ENCODE results near the gene MORC2. TPM values are rescaled to one million over a fixed set of nuclear protein-coding genes. Genes with fewer than 3 reads are reported as not detected.

The MORC2 gene
- total RNA-seq, 5 donors from 2014 or later (not counting 1 experiment from before 2014, with no cell fraction given), result 33.6 to 49.1 (median 45.4) TPM

DNA sequence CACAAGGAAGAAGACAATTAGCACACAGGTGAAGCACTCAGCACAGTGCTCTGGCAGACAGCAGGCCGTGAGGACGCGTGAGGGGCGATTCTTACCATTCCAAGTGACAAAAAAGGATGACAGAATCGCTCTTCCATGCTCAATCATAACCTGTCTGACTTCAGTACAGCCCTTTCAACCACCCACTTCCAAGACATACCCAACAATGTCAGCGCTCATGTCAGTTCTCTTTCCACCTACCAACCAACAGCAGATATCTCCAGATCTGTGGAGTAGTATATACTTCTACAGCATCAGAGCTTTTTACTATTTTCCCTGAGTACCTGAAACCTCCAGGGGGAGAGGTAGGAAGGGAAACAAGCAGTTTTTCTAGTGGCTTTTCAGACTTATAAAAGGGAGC, 40.2 kb downstream of the MORC2 start:
- H3K36me3 Mint-ChIP-seq, result peaks cover 55% of the 10 kb centered on the region
- POLR2A ChIA-PET, result no interaction called here
- no peaks in the 10 kb centered on the region for H3K9me3 Mint-ChIP-seq
- Histone ChIP-seq H3K27me3 (replicated peaks in 1 of 2; ENCODE audit: control insufficient read depth in 2 of 2, extremely low read depth in 1 of 2, insufficient read depth in 2 of 2, low read length in 1 of 2) (no peaks in the 10 kb centered on the region), H3K4me1 (ENCODE audit: control insufficient read depth in 1 of 2, extremely low read depth in 1 of 2, insufficient read depth in 2 of 2, low read length in 2 of 2) (peaks cover 0 to 14% of the 10 kb centered on the region in 2 experiments), H3K4me3 (ENCODE audit: control insufficient read depth in 1 of 2, extremely low read depth in 1 of 2, low read length in 1 of 2) (no peak overlapping the region), H3K27ac (ENCODE audit: low read length) (no peak overlapping the region), H3K9me3 (no peaks in the 10 kb centered on the region), H3K36me3 (ENCODE audit: control insufficient read depth in 2 of 2, extremely low read depth in 1 of 2, insufficient read depth in 1 of 2, low read length in 1 of 2) (peaks cover 34 to 82% of the 10 kb centered on the region in 2 donors)
- ATAC-seq (replicated peaks in 1 of 4) (no peak), DNase-seq (no peak)
- H3K4me1 Mint-ChIP-seq, result peaks cover 23 to 29% (median 23%) of the 10 kb centered on the region in 3 donors
- no peak overlapping the region for H3K4me3 Mint-ChIP-seq
- WGBS (ENCODE audit: insufficient coverage), result 97% methylated on average over 5 of the region's 6 CpGs
- peak overlapping the region in 1 of 2 donors; percentile 44 for H3K27ac Mint-ChIP-seq
- CTCF ChIA-PET, result no interaction called here
- H3K27me3 Mint-ChIP-seq, result no peaks in the 10 kb centered on the region

DNA sequence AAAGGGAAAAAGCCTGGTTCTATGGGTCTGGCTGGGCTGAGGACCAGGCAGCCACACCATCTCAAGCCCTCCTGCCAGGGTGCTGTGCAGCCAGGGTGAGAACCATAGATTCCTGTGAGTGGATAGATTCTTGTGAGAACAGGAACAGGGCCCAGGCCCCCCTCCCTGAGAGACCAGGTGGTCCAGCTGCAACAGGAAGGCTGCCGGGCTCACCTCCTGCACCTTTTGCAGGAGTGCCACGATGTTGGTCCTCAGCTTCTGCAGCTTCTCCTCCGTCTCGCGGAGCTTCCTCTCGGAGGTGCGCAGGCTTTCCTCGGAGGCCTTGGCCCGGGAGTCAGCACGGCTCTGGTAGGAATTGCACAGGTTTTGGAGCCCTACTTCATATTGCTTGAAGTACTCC, 40.8 kb downstream of the MORC2 start:
- Histone ChIP-seq H3K27me3 (replicated peaks in 1 of 2; ENCODE audit: control insufficient read depth in 2 of 2, extremely low read depth in 1 of 2, insufficient read depth in 2 of 2, low read length in 1 of 2) (no peaks in the 10 kb centered on the region), H3K9me3 (no peaks in the 10 kb centered on the region), H3K27ac (ENCODE audit: low read length) (no peak overlapping the region), H3K4me3 (ENCODE audit: control insufficient read depth in 1 of 2, extremely low read depth in 1 of 2, low read length in 1 of 2) (no peak overlapping the region), H3K4me1 (ENCODE audit: control insufficient read depth in 1 of 2, extremely low read depth in 1 of 2, insufficient read depth in 2 of 2, low read length in 2 of 2) (peaks cover 0 to 11% of the 10 kb centered on the region in 2 experiments), H3K36me3 (ENCODE audit: control insufficient read depth in 2 of 2, extremely low read depth in 1 of 2, insufficient read depth in 1 of 2, low read length in 1 of 2) (peaks cover 31 to 77% of the 10 kb centered on the region in 2 donors)
- H3K27me3 Mint-ChIP-seq, result no peaks in the 10 kb centered on the region
- WGBS (ENCODE audit: insufficient coverage), result 94% methylated on average over 4 of the region's 10 CpGs
- no peaks in the 10 kb centered on the region for H3K9me3 Mint-ChIP-seq
- no peak overlapping the region for H3K27ac Mint-ChIP-seq
- CTCF ChIA-PET, result no interaction called here
- DNase-seq, result no peak
- no peak overlapping the region for H3K4me3 Mint-ChIP-seq
- POLR2A ChIA-PET, result no interaction called here
- H3K36me3 Mint-ChIP-seq, result peaks cover 51% of the 10 kb centered on the region
- H3K4me1 Mint-ChIP-seq, result peaks cover 20 to 29% (median 21%) of the 10 kb centered on the region in 3 donors
- no peak for ATAC-seq (replicated peaks in 1 of 4)

DNA sequence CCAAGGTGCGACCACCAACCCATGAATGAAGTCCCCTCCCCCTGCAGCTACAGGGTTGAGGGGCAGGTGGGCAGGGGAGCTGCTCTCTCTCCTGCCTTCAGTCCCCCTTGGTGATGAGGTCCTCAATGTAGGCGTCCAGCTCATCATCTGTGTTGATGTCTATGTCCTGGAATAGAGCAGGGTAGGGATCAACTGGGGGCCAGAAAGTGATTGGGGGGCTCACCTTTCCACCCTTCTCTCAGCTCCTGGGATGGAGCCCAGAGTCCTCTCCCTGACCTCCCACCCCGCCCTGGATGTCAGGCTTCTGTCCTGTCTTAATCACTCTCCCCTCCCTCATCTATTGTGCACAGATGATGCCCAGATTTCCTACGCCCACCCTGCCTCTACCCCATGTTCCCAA, 41.9 kb downstream of the MORC2 start:
- Mint-ChIP-seq H3K27ac (peak overlapping the region; percentile 11 to 13), H3K4me1 (peaks cover 17 to 30% (median 18%) of the 10 kb centered on the region in 3 donors), H3K4me3 (no peak overlapping the region), H3K36me3 (peaks cover 42% of the 10 kb centered on the region), H3K9me3 (no peaks in the 10 kb centered on the region), H3K27me3 (no peaks in the 10 kb centered on the region)
- Histone ChIP-seq H3K27me3 (replicated peaks in 1 of 2; ENCODE audit: control insufficient read depth in 2 of 2, extremely low read depth in 1 of 2, insufficient read depth in 2 of 2, low read length in 1 of 2) (no peaks in the 10 kb centered on the region), H3K4me3 (ENCODE audit: control insufficient read depth in 1 of 2, extremely low read depth in 1 of 2, low read length in 1 of 2) (no peak overlapping the region), H3K9me3 (no peaks in the 10 kb centered on the region), H3K27ac (ENCODE audit: low read length) (no peak overlapping the region), H3K36me3 (ENCODE audit: control insufficient read depth in 2 of 2, extremely low read depth in 1 of 2, insufficient read depth in 1 of 2, low read length in 1 of 2) (peaks cover 21 to 66% of the 10 kb centered on the region in 2 donors), H3K4me1 (ENCODE audit: control insufficient read depth in 1 of 2, extremely low read depth in 1 of 2, insufficient read depth in 2 of 2, low read length in 2 of 2) (peaks cover 0 to 15% of the 10 kb centered on the region in 2 experiments)
- DNase-seq (no peak), ATAC-seq (replicated peaks in 1 of 4) (no peak)
- POLR2A ChIA-PET, result no interaction called here
- CTCF ChIA-PET, result no interaction called here
- WGBS (ENCODE audit: insufficient coverage), result 95% methylated on average over 3 of the region's 4 CpGs

DNA sequence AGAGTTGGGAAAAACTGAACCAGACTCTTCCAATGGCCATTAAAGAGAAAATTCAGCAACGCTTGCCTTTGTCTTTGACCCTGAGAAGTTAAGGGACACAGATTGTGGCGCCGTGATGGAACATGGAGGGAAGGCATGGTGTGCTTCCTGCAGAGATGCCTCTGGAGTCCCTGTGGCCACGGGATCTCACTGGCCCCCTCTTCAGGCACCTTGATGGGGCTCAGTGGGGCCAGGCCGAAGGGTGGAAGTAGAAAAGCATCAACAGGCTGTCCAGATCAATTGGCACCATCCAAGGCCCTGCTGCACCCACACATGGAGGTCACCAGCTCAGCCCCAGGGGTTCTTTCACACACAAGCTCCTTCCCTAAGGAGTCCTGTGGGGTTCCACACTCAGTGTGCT, 42.9 kb downstream of the MORC2 start:
- H3K27ac Mint-ChIP-seq, result peak overlapping the region in 1 of 2 donors; percentile 16
- peaks cover 4 to 13% of the 10 kb centered on the region in 2 experiments for H3K4me1 ChIP-seq (ENCODE audit: control insufficient read depth in 1 of 2, extremely low read depth in 1 of 2, insufficient read depth in 2 of 2, low read length in 2 of 2)
- 96% methylated on average over 5 of the region's 5 CpGs for WGBS (ENCODE audit: insufficient coverage)
- H3K4me3 ChIP-seq (ENCODE audit: control insufficient read depth in 1 of 2, extremely low read depth in 1 of 2, low read length in 1 of 2), result no peak overlapping the region
- DNase-seq (no peak), ATAC-seq (replicated peaks in 1 of 4) (no peak)
- no peak overlapping the region for H3K27ac ChIP-seq (ENCODE audit: low read length)
- no peaks in the 10 kb centered on the region for H3K9me3 ChIP-seq
- ChIA-PET CTCF (no interaction called here), POLR2A (no interaction called here)
- H3K4me3 Mint-ChIP-seq, result no peak overlapping the region
- H3K4me1 Mint-ChIP-seq, result peaks cover 15 to 30% (median 19%) of the 10 kb centered on the region in 3 donors
- no peaks in the 10 kb centered on the region for H3K27me3 Mint-ChIP-seq
- no peaks in the 10 kb centered on the region for H3K27me3 ChIP-seq (replicated peaks in 1 of 2; ENCODE audit: control insufficient read depth in 2 of 2, extremely low read depth in 1 of 2, insufficient read depth in 2 of 2, low read length in 1 of 2)
- no peaks in the 10 kb centered on the region for H3K9me3 Mint-ChIP-seq
- H3K36me3 Mint-ChIP-seq, result peaks cover 33% of the 10 kb centered on the region
- H3K36me3 ChIP-seq (ENCODE audit: control insufficient read depth in 2 of 2, extremely low read depth in 1 of 2, insufficient read depth in 1 of 2, low read length in 1 of 2), result peaks cover 11 to 55% of the 10 kb centered on the region in 2 donors

DNA sequence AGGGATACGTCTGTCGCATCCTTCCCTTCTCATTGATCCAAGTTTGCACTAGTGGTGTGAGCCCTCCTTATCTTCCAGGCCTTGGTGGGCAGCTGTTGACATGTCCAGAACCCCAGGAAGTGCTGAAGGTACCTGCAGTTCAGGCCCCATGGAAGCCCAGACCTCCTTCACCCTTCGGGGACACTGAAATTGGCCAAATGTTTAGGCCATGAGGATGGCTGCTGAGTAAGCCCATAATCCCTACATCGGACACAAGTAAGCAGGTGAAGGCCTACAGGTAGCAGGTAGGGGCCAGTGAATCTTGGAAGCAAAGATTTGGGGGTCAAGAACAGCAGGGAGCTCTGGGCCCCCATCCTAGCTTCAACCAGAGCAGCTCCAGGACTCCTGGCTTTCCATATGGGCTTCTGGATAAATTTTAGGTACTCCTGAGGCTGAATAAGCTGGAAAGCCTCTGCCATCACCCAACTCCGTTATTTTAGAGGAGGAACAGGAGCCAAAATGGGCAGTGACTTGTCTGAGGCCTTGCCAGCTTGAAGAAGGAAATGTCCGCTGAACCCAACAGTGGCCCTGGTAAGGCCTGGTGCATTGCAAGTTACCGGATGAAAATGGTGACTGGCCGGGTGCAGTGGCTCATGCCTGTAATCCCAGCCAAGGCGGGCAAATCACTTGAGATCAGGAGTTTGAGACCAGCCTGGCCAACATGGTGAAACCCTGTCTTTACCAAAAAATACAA, 45.2 kb downstream of the MORC2 start:
- Histone ChIP-seq H3K27me3 (replicated peaks in 1 of 2; ENCODE audit: control insufficient read depth in 2 of 2, extremely low read depth in 1 of 2, insufficient read depth in 2 of 2, low read length in 1 of 2) (no peaks in the 10 kb centered on the region), H3K4me3 (ENCODE audit: control insufficient read depth in 1 of 2, extremely low read depth in 1 of 2, low read length in 1 of 2) (no peak overlapping the region), H3K27ac (ENCODE audit: low read length) (no peak overlapping the region), H3K9me3 (no peaks in the 10 kb centered on the region), H3K4me1 (ENCODE audit: control insufficient read depth in 1 of 2, extremely low read depth in 1 of 2, insufficient read depth in 2 of 2, low read length in 2 of 2) (peaks cover 4 to 20% of the 10 kb centered on the region in 2 experiments), H3K36me3 (ENCODE audit: control insufficient read depth in 2 of 2, extremely low read depth in 1 of 2, insufficient read depth in 1 of 2, low read length in 1 of 2) (peaks cover 11 to 35% of the 10 kb centered on the region in 2 donors)
- CTCF ChIA-PET, result no interaction called here
- peak overlapping the region in 1 of 2 donors; percentile 46 for H3K27ac Mint-ChIP-seq
- 97% methylated on average over 6 of the region's 9 CpGs for WGBS (ENCODE audit: insufficient coverage)
- no peaks in the 10 kb centered on the region for H3K27me3 Mint-ChIP-seq
- peaks cover 17 to 38% (median 21%) of the 10 kb centered on the region in 3 donors for H3K4me1 Mint-ChIP-seq
- peak overlapping the region in 1 of 3 donors; percentile 30 for H3K4me3 Mint-ChIP-seq
- no peaks in the 10 kb centered on the region for H3K9me3 Mint-ChIP-seq
- H3K36me3 Mint-ChIP-seq, result peaks cover 21% of the 10 kb centered on the region
- no peak for DNase-seq
- no peak for ATAC-seq (replicated peaks in 1 of 4)
- POLR2A ChIA-PET, result interaction anchor here in 1 of 2 donors (0.6 kb wide), 2 partner anchors 15 to 360 kb away, joined by 6 read pairs; no protein-coding TSS in a partner anchor

DNA sequence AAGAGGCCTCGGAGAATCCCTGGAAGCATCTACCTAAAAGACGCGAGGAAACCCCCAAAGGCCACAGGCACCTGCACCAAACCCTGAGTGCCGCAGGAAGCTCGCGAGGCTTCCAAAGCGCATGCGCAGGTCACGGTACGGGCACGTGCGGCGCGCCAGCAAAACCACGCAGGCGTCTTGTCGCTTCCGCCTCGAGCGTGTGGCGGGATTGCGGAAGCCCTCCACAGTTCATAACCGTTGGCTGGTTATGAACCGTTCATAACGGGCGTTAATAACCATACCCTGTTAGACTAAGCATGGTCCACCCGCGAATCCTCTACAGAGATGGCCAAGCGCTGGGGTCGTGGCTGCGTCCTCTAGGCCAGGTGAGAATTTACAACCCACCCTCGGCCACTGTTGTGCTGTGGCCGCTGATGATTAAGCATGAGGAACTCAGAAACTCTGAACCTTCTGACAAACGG, 46.4 kb downstream of the MORC2 start:
- no peaks in the 10 kb centered on the region for H3K27me3 ChIP-seq (replicated peaks in 1 of 2; ENCODE audit: control insufficient read depth in 2 of 2, extremely low read depth in 1 of 2, insufficient read depth in 2 of 2, low read length in 1 of 2)
- H3K4me3 ChIP-seq (ENCODE audit: control insufficient read depth in 1 of 2, extremely low read depth in 1 of 2, low read length in 1 of 2), result peak overlapping the region in 1 of 2 donors; percentile 50
- ATAC-seq (replicated peaks in 1 of 4) (peak; percentile 81 to 88 (median 84)), DNase-seq (peak; percentile 61 to 88 (median 78))
- ChIA-PET POLR2A (interaction anchor here in 1 of 2 donors (0.6 to 1.4 kb wide), 2 partner anchors 47 to 234 kb away, joined by 3 to 4 read pairs; partner anchors contain the start of gene TUG1), CTCF (interaction anchor here (0.6 to 2.0 kb wide), 7 partner anchors 47 to 341 kb away, joined by 3 to 13 read pairs (median 5); partner anchors contain the start of genes MORC2 (in 1 of the 2) and TUG1 (in 1 of the 2))
- Mint-ChIP-seq H3K4me3 (peak overlapping the region; percentile 74 to 82 (median 81)), H3K27ac (peak overlapping the region; percentile 82 to 88), H3K27me3 (no peaks in the 10 kb centered on the region), H3K36me3 (peaks cover 12% of the 10 kb centered on the region), H3K4me1 (peaks cover 19 to 34% (median 21%) of the 10 kb centered on the region in 3 donors), H3K9me3 (no peaks in the 10 kb centered on the region)
- H3K36me3 ChIP-seq (ENCODE audit: control insufficient read depth in 2 of 2, extremely low read depth in 1 of 2, insufficient read depth in 1 of 2, low read length in 1 of 2), result peaks cover 11 to 23% of the 10 kb centered on the region in 2 donors
- no peaks in the 10 kb centered on the region for H3K9me3 ChIP-seq
- WGBS (ENCODE audit: insufficient coverage), result 29% methylated on average over 32 of the region's 34 CpGs
- peak overlapping the region; percentile 75 for H3K27ac ChIP-seq (ENCODE audit: low read length)
- H3K4me1 ChIP-seq (ENCODE audit: control insufficient read depth in 1 of 2, extremely low read depth in 1 of 2, insufficient read depth in 2 of 2, low read length in 2 of 2), result peaks cover 4 to 20% of the 10 kb centered on the region in 2 experiments

Data from T-cell (primary cell).